HEK293T (cell line): ENCODE data around the gene DOK6.

Experiments
- BHLHE40 ChIP-seq: fragments of 450-650 bp; IDR thresholded peaks from 2 replicates; pipeline ENCODE4 v1.6.1; 2016; ENCODE audit warnings: mild to moderate bottlenecking, moderate library complexity, borderline replicate concordance
- CTBP1 ChIP-seq: fragments of 450-650 bp; IDR thresholded peaks from 2 replicates; pipeline ENCODE4 v1.6.1; 2016; ENCODE audit warnings: borderline replicate concordance
- FOXA1 ChIP-seq: fragments of 450-650 bp; IDR thresholded peaks from 2 replicates; pipeline ENCODE4 v1.6.1; 2016; ENCODE audit warnings: mild to moderate bottlenecking
- FOXK2 ChIP-seq: fragments of 450-650 bp; IDR thresholded peaks from 2 replicates; pipeline ENCODE4 v1.6.1; 2016; ENCODE audit warnings: mild to moderate bottlenecking
- FOXM1 ChIP-seq: fragments of 450-650 bp; IDR thresholded peaks from 2 replicates; pipeline ENCODE4 v1.6.1; 2017; ENCODE audit warnings: mild to moderate bottlenecking, borderline replicate concordance
- HDGF ChIP-seq: fragments of 450-650 bp; IDR thresholded peaks from 2 replicates; pipeline ENCODE4 v1.6.1; 2017; ENCODE audit warnings: antibody characterized with exemption, borderline replicate concordance
- SP1 ChIP-seq: fragments of 450-650 bp; IDR thresholded peaks from 2 replicates; pipeline ENCODE4 v1.6.1; 2017
- TARDBP ChIP-seq: fragments of 450-650 bp; IDR thresholded peaks from 2 replicates; pipeline ENCODE4 v1.6.1; 2016
- ZNF384 ChIP-seq: fragments of 450-650 bp; IDR thresholded peaks from 2 replicates; pipeline ENCODE4 v1.6.1; 2016
- TF ChIP-seq, protein P1 (sequence below): fragments of 450-650 bp; IDR thresholded peaks from 2 replicates; pipeline ENCODE4 v1.6.1; 2016

DNA sequence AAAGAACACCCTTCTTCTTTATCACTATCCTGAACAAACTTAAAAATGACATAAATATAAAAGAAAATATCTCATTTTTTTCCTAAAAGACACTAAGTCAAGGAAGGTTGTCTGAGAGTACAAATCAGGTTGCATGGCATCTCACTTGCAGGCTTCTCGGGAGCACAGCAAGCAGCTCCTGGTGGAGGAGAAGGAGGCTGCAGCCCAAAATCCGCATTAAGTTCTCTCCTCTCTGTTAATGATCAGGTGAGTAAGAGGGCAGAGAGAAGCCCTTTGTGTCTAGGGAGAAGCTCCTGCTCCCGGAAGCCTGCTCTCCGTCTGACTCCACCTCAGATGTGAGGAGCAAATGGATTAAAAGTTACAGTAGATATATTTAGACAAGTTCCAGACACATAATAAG lies 35.0 kb upstream of the DOK6 start:
- TF ChIP-seq FOXA1 (no peak), BHLHE40 (no peak), FOXK2 (no peak), ZNF384 (no peak), TARDBP (no peak), HDGF (no peak), SP1 (no peak), CTBP1 (no peak), FOXM1 (no peak)
- TF ChIP-seq, protein P1, sequence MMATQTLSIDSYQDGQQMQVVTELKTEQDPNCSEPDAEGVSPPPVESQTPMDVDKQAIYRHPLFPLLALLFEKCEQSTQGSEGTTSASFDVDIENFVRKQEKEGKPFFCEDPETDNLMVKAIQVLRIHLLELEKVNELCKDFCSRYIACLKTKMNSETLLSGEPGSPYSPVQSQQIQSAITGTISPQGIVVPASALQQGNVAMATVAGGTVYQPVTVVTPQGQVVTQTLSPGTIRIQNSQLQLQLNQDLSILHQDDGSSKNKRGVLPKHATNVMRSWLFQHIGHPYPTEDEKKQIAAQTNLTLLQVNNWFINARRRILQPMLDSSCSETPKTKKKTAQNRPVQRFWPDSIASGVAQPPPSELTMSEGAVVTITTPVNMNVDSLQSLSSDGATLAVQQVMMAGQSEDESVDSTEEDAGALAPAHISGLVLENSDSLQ: no peak
